Endothelial cell of umbilical vein (primary cell): ENCODE measurements around the gene RAB7B. TPM values are rescaled to one million over a fixed set of nuclear protein-coding genes. Genes with fewer than 3 reads are reported as not detected.

Experiments
- BruUV-seq: library from RNA; stranded (reverse); fragments of 400-500 nt; replicated peaks from 2 replicates; lab custom pipeline; 2021; lab: Mats Ljungman, UMichigan
- CTCF ChIA-PET: fragments of 300-600, 350-600 bp; sonication (Branson Sonifier 250); formaldehyde crosslinking; loops from one replicate; lab custom pipeline; 2021; ENCODE audit warnings: antibody characterized with exemption, inconsistent platforms; lab: Charles Lee
- POLR2A ChIA-PET: fragments of 300-600, 350-600 bp; sonication (Branson Sonifier 250); formaldehyde crosslinking; loops from one replicate; lab custom pipeline; 2021; ENCODE audit warnings: antibody characterized with exemption, inconsistent platforms; lab: Charles Lee
- DNase-seq: peaks from one replicate; pipeline ENCODE4 v3.0.0-alpha.2; 2011; ENCODE audit warnings: low read depth, low spot score
- FAIRE-seq: peaks from 2 replicates; lab custom pipeline; 2011; peaks lifted over from hg19 to GRCh38; lab: Jason Lieb, UNC
- H2AFZ ChIP-seq: 2 replicates; pipeline ENCODE4 v1.6.0; 2012; ENCODE audit warnings: low read depth, low read length, control low read depth, inconsistent platforms
- H3K27ac ChIP-seq: 2 replicates; pipeline ENCODE4 v1.5.1; 2011; ENCODE audit warnings: low read depth, mild to moderate bottlenecking, control low read depth, low read length, moderate library complexity; ENCODE audit not compliant: insufficient read depth
- H3K27me3 ChIP-seq, 2 experiments: 2 replicates each; pipeline versions ENCODE4 v1.6.0 to v1.6.1; 2011; ENCODE audit warnings: low read length in 2 of 2, mixed read lengths in 1 of 2; ENCODE audit not compliant: control insufficient read depth in 2 of 2, insufficient read depth in 2 of 2
- H3K36me3 ChIP-seq, 2 experiments: 2 replicates in 1 of 2; 3 replicates in 1 of 2; pipeline ENCODE4 v1.5.1; 2011; ENCODE audit warnings: low read length in 2 of 2, mild to moderate bottlenecking in 1 of 2, moderate library complexity in 1 of 2; ENCODE audit not compliant: control insufficient read depth in 2 of 2, insufficient read depth in 2 of 2; ENCODE audit errors: extremely low read depth in 1 of 2
- H3K4me1 ChIP-seq: 3 replicates; pipeline ENCODE4 v1.5.1; 2011; ENCODE audit warnings: mild to moderate bottlenecking, low read length; ENCODE audit not compliant: control insufficient read depth, insufficient read depth; ENCODE audit errors: extremely low read depth
- H3K4me2 ChIP-seq: 2 replicates; pipeline ENCODE4 v1.6.1; 2011; ENCODE audit warnings: low read length, control low read depth, mixed read lengths; ENCODE audit not compliant: insufficient read depth
- H3K4me3 ChIP-seq, 3 experiments: fragments of 200-600 bp in 1 of 3; sonication (generic), shearing (Covaris generic) in 1 of 3; replicated peaks in 1 of 3; 2 replicates each; pipeline ENCODE4 v1.5.1; 2011 to 2016; ENCODE audit warnings: control low read depth in 3 of 3, low read length in 3 of 3, mild to moderate bottlenecking in 2 of 3, inconsistent platforms in 1 of 3, low read depth in 1 of 3, moderate library complexity in 1 of 3; ENCODE audit not compliant: insufficient read depth in 1 of 3
- H3K79me2 ChIP-seq: 2 replicates; pipeline ENCODE4 v1.6.0; 2012; ENCODE audit warnings: low read length, inconsistent platforms; ENCODE audit not compliant: control insufficient read depth, insufficient read depth
- H3K9ac ChIP-seq: replicated peaks from 2 replicates; pipeline ENCODE3; 2011; ENCODE audit warnings: low read length, control low read depth; ENCODE audit not compliant: insufficient read depth; ENCODE audit errors: extremely low read depth
- H3K9me1 ChIP-seq: replicated peaks from 3 replicates; pipeline ENCODE4 v1.6.0; 2011; ENCODE audit warnings: mild to moderate bottlenecking, low read length; ENCODE audit not compliant: control insufficient read depth, insufficient read depth; ENCODE audit errors: extremely low read depth
- H3K9me3 ChIP-seq: replicated peaks from 2 replicates; pipeline ENCODE4 v1.5.1; 2012; ENCODE audit warnings: low read length, inconsistent platforms; ENCODE audit not compliant: control insufficient read depth, insufficient read depth
- H4K20me1 ChIP-seq: replicated peaks from 2 replicates; pipeline ENCODE3; 2011; ENCODE audit warnings: mild to moderate bottlenecking, low read length; ENCODE audit not compliant: control insufficient read depth, insufficient read depth; ENCODE audit errors: extremely low read depth
- CTCF ChIP-seq, 2 donors: IDR thresholded peaks; 1 replicate in 1 of 2; 2 replicates in 1 of 2; pipeline ENCODE4 v1.5.1; 2011; ENCODE audit warnings: low read length in 2 of 2, mild to moderate bottlenecking in 2 of 2, moderate library complexity in 2 of 2, control low read depth in 1 of 2, inconsistent platforms in 1 of 2, low read depth in 1 of 2; ENCODE audit not compliant: insufficient read depth in 1 of 2; ENCODE audit errors: extremely low read depth in 1 of 2
- EZH2 ChIP-seq: IDR thresholded peaks from 2 replicates; pipeline ENCODE4 v1.6.1; 2012; ENCODE audit warnings: borderline replicate concordance, low read depth, mild to moderate bottlenecking, moderate library complexity, low read length, inconsistent platforms; ENCODE audit not compliant: severe bottlenecking
- FOS ChIP-seq: IDR thresholded peaks from 2 replicates; pipeline ENCODE4 v1.6.1; 2011; ENCODE audit warnings: mild to moderate bottlenecking, low read length, moderate library complexity, borderline replicate concordance; ENCODE audit not compliant: insufficient read depth
- GATA2 ChIP-seq: IDR thresholded peaks from 2 replicates; pipeline ENCODE4 v1.7.0; 2011; ENCODE audit warnings: low read depth, mild to moderate bottlenecking, moderate library complexity, mixed read lengths, low read length; ENCODE audit not compliant: insufficient read length, insufficient read depth
- JUN ChIP-seq: IDR thresholded peaks from 2 replicates; pipeline ENCODE4 v1.6.1; 2011; ENCODE audit warnings: borderline replicate concordance, low read depth; ENCODE audit not compliant: insufficient read length, insufficient read depth
- MYC ChIP-seq: IDR thresholded peaks from one replicate; pipeline ENCODE4 v1.6.1; 2011; ENCODE audit warnings: mild to moderate bottlenecking, low read depth, low read length
- POLR2A ChIP-seq: IDR thresholded peaks from 2 replicates; pipeline ENCODE4 v1.6.1; 2012; ENCODE audit warnings: low read depth, mild to moderate bottlenecking, control low read depth, low read length
- POLR2AphosphoS5 ChIP-seq: IDR thresholded peaks from 2 replicates; pipeline ENCODE4 v1.6.1; 2012; ENCODE audit warnings: low read depth, mild to moderate bottlenecking, control low read depth, low read length, moderate library complexity; ENCODE audit not compliant: insufficient read depth
- dilution Hi-C: fragments of 300-500 bp; cut with MboI; formaldehyde crosslinking; loops from one replicate; pipeline ENCODE4 v1.15.0; 2019; ENCODE audit warnings: low sequenced_read_pairs; ENCODE audit not compliant: extremely low pct_ligation_motif_present
- intact Hi-C: fragments of 100-400 bp; cut with micrococcal nuclease; formaldehyde crosslinking; loops from one replicate; pipeline ENCODE4 v1.10.0; 2022
- polyA plus RNA-seq, 4 experiments: library from polyadenylated mRNA; depleted of rRNA in 3 of 4; stranded (reverse) in 3 of 4; unstranded in 1 of 4; fragments of >200 nt; gene quantifications; 2 replicates each; pipeline versions ENCODE4 v1.2.1 to v1.2.3, GENCODE V29; 2011 to 2012; ENCODE audit warnings: missing spikeins in 1 of 4
- total RNA-seq: library from RNA; stranded (reverse); gene quantifications from 2 replicates; pipeline ENCODE4 v1.2.3, GENCODE V29; 2021
- TF ChIP-seq, protein P1 (sequence below): IDR thresholded peaks from 2 replicates; pipeline ENCODE4 v1.6.1; 2011; ENCODE audit not compliant: insufficient read depth, insufficient read length

RAB7B gene
- total and polyA plus RNA-seq, 2 donors (not counting 3 experiments of a cell fraction or from before 2014, with no cell fraction given) = 0.15 TPM; not detected in 1

DNA sequence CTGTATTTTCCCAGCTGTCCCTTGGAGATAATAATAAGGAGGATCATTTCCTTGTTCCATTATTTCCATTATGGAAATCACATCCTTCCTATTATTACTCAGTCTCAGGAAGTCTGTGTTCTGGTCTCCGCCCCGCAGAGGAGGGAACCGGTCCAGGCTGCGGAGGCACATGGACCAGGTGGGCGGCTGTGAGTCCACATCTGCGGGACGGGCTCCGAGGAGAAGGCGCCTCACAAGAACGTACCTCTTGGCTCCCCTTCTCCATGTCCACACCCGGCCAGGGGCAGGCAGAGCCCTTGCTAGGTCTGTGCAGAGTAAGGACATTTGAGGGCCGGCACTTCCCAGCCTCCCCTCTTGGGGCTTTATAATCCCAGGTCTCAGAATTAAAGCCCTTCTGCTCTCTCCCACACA is 14.6 kb downstream of the RAB7B start:
- ChIA-PET CTCF (interaction anchor here (0.8 to 7.4 kb wide), 4 partner anchors 11 to 119 kb away, joined by 4 to 319 read pairs (median 5); no protein-coding TSS in a partner anchor), POLR2A (no interaction called here)
- no peaks in the 10 kb centered on the region for H3K36me3 ChIP-seq
- dilution Hi-C loops = loop anchor here (25.0 kb wide), 1 partner anchor 124 kb away; the partner anchor contains the start of gene AVPR1B
- FAIRE-seq (no peak), DNase-seq (peak; percentile 78)
- peak overlapping the region; percentile 59 for H3K4me2 ChIP-seq
- no peak overlapping the region for H3K9ac ChIP-seq
- no peaks in the 10 kb centered on the region for H4K20me1 ChIP-seq
- no TSS peak for BruUV-seq
- peaks cover 30% of the 10 kb centered on the region for H3K4me1 ChIP-seq
- TF ChIP-seq POLR2A (no peak), POLR2AphosphoS5 (peak; percentile 51), MYC (no peak), CTCF (IDR thresholded peaks at IDR 0.05; ENCODE audit: extremely low read depth in 1 of 2, insufficient read depth in 1 of 2, low read depth in 1 of 2, low read length in 2 of 2) (peak in 1 of 2 donors; percentile 13), EZH2 (no peak), GATA2 (peak; percentile 62), JUN (no peak), FOS (peak; percentile 38)
- TF ChIP-seq, protein P1, sequence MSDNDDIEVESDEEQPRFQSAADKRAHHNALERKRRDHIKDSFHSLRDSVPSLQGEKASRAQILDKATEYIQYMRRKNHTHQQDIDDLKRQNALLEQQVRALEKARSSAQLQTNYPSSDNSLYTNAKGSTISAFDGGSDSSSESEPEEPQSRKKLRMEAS = no peak
- H3K79me2 ChIP-seq = no peaks in the 10 kb centered on the region
- H3K9me1 ChIP-seq = no peaks in the 10 kb centered on the region
- H2AFZ ChIP-seq = peak overlapping the region; percentile 71
- no peaks in the 10 kb centered on the region for H3K27me3 ChIP-seq
- intact Hi-C loops = loop anchor here (1.0 kb wide), 1 partner anchor 42 kb away; no protein-coding TSS in a partner anchor
- H3K27ac ChIP-seq = no peak overlapping the region
- H3K4me3 ChIP-seq = no peak overlapping the region
- H3K9me3 ChIP-seq = no peaks in the 10 kb centered on the region
